GM21526 (cell line): ENCODE data around the gene ZNF709.
"Not testable (repeated sequence)": the region's sequence is repeated elsewhere in the genome, so short reads cannot be mapped to it uniquely, and the experiment has no call there.

ENCODE experiments used
- ATAC-seq: cut with Tn5 transposase; IDR thresholded peaks from one replicate; pipeline ENCODE4 v1.9.1; 2021; ENCODE audit warnings: moderate library complexity; ENCODE audit not compliant: unreplicated experiment, low FRiP score

Gene ZNF709

GRCh38 chr19:12464139-12464538 lies 20.5 kb downstream of the ZNF709 start:
- not testable (repeated sequence) for ATAC-seq

DNA sequence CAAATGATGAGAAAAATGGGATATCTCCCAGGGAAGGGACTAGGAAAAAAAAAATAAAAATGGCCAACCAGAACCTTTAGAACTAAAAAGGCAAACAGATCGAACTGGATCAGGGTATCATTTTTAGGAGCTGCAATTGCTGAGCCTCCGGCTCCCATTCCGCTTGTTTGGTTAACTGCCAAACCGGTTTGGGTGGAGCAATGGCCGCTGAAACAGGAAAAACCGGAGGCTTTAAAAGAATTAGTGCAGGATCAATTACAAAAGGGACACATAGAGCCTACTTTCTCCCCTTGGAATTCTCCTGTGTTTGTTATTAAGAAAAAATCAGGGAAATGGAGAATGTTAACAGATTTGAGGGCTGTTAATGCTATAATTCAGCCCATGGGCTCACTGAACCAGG lies 31.1 kb downstream of the ZNF709 start:
- no peak for ATAC-seq

DNA sequence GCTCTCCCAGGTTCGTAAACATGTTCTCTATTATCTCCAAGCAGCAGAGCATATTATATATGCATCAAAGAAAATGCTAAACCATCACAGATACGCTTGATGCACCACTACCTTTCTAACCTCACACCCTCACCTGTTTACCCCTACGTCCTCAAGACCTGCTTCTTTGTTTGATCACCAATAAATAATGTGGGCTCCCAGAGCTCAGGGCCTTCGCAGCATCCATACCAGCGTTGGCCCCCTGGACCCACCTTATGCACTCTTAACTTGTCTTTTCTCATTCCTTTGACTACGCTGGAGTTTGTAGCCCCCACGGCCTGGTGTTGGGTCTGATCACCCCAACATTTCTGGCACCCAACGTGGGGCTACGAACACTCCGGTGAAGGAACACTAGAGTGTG lies 33.8 kb downstream of the ZNF709 start:
- no peak for ATAC-seq

- ATAC-seq = no peak
These were observed 35.8 kb downstream of the ZNF709 start for GRCh38 chr19:12448808-12449207.

- ATAC-seq = peak; percentile 93
These were observed 43.9 kb downstream of the ZNF709 start, which contains the start of gene ZNF443 for GRCh38 chr19:12440541-12441316. TSS of gene ZNF443 (minus strand) at chr19:12441021. CDS start at chr19:12440914, 107 bp downstream.

- not testable (repeated sequence) for ATAC-seq
These were observed 44.7 kb downstream of the ZNF709 start for GRCh38 chr19:12439686-12440540.

DNA sequence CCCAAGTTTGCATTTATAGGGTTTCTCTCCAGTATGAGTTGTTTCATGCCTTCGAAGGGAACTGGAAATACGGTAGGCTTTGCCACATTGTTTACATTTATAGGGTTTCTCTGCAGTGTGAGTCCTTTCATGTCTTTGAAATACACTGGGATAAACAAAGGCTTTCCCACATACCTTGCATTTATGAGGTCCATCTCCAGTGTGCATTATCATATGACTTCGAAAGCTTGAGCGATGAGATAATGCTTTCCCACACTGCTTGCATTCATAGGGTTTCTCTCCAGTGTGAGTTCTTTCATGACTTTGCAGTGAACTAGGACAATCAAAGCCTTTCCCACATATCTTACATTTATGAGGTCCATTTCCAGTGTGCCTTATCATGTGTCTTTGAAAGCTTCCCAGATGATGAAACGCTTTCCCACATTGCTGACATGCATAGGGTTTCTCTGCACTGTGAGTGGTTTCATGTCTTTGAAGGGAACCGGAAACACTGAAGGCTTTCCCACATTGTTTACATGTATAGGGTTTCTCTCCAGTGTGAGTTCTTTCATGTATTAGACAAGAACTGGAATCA lies 53.8 kb downstream of the ZNF709 start:
- ATAC-seq = not testable (repeated sequence)

DNA sequence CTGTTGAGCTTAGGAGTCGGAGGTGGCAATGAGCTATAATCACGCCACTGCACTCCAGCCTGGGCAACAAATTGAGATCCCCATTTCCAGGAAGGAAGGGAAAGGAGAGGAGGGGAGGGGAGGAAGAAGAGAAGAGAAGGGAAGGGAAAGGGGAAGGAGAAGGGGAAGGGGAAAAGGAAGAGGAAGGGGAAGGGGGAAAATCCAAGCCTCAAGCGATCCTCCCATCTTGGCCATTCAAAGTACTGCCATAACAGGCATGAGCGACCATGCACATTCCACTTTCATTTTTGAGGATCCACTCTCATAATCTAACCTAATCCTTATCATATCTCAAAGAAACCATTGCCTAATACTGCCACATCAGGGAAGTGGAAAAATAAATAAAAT lies 58.7 kb downstream of the ZNF709 start:
- no peak for ATAC-seq

- ATAC-seq = no peak
These were observed 59.3 kb downstream of the ZNF709 start for GRCh38 chr19:12425236-12425887.

DNA sequence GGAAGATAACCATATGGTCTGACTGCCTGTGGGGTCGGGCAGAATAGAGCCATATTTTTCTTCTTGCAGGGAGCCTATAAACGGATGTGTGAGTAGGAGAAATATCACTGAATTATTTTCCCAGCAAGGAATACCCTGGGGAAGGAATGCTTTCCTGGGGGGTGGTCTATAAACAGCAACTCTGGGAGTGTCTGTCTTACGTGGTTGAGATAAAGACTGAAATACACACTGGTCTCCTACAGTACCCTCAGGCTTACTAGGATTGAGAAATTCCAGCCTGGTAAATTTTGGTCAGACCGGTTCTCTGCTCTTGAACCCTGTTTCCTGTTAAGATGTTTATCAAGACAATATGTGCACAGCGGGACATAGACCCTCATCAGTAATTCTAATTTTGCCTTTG lies 67.3 kb downstream of the ZNF709 start:
- not testable (repeated sequence) for ATAC-seq

GRCh38 chr19:12411893-12412292 lies 72.7 kb downstream of the ZNF709 start:
- ATAC-seq = no peak
